Left cardiac atrium (tissue), 4 donors: Measurements from ENCODE around the gene MS4A1. TPM values are rescaled to one million over a fixed set of nuclear protein-coding genes. Genes with fewer than 3 reads are reported as not detected.
"Not testable (repeated sequence)": the region's sequence is repeated elsewhere in the genome, so short reads cannot be mapped to it uniquely, and the experiment has no call there.

ENCODE experiments used
- ATAC-seq, 2 donors: fragments of 200-7000 bp; cut with Tn5 transposase; one replicate each; pipeline ENCODE4 v1.9.1; 2020; ENCODE audit warnings: mild to moderate bottlenecking in 2 of 2, moderate library complexity in 2 of 2
- DNase-seq: peaks from one replicate; pipeline ENCODE4 v3.0.0-alpha.2; 2020
- intact Hi-C, 2 donors: fragments of 100-400 bp; cut with DNase I; formaldehyde crosslinking; loops; one replicate each; pipeline versions ENCODE4 v1.14.1 to v1.15.1; 2022 to 2023
- long read RNA-seq: library from polyadenylated mRNA; unstranded; transcript quantifications from one replicate; pipeline ENCODE4 v2.0.0, GENCODE V29; 2021
- total RNA-seq, 2 donors: library from RNA; stranded (reverse); fragmentation: NEBNext Ultra II Directional; extraction: Animal tissue kit (Norgen Biotek cat#: 25700); gene quantifications; one replicate each; pipeline ENCODE4 v1.2.1, GENCODE V29; 2021
- donor health status: DM: no; HTN: yes; CAD: no.
- donor health status: DM: no; HTN: yes; CAD: no; lungs with severe emphysema.
- donor health status: DM: yes; HTN: yes; CAD: no.
- donor health status: Dilated cardiomyopathy.

The MS4A1 gene
- under 1 TPM; 0.26 to 0.47 TPM for total RNA-seq
- long read RNA-seq = 0 reads

GRCh38 chr11:60455531-60456042, at the start of gene MS4A1:
Gene MS4A1, plus strand, starts transcription at chr11:60455847. Its CDS starts 6,528 bp downstream, at chr11:60462375.
- no peak for DNase-seq
- peak in 1 of 2 donors; percentile 38 for ATAC-seq
- intact Hi-C loops = no loop called here

DNA sequence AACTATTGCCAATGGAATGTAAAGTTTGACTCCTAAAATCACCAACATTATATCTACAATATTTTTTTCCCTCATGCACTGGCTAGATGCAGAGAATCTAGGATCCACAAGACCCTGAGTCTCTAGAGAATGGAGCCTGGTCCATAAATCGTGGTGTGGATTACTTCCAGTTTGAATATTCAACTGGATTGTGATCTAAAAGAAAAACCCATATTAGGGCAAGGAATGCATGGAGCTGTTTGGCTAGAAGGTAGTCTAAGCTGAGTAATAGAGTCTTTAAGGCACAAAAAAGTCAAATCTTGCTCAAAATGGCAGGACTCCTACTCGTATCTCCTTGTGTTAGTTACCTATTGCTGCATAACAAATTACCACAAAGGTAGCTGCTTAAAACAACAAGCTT, 35.6 kb upstream of the MS4A1 start:
- ATAC-seq (no peak), DNase-seq (no peak)
- intact Hi-C loops = no loop called here

DNA sequence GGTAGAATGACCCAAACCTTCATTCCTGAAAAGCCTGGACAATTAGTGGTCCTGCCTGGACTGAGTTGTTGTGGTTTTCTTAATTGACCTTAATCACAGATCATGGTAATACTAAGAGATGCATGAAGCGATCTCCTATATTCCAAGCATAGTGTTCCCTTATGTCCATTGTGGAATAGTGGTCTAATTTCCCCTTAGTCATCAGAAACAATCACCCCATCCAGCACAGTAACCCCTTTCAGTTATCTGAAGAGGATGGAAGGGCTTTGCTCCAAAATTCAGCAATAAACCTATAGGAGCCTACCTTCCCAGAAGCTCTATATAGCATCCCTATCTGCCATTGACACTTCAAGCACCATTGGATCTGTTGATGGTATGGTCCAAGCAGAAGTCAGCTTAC, 33.0 kb upstream of the MS4A1 start:
- intact Hi-C loops = no loop called here
- ATAC-seq (no peak), DNase-seq (no peak)

DNA sequence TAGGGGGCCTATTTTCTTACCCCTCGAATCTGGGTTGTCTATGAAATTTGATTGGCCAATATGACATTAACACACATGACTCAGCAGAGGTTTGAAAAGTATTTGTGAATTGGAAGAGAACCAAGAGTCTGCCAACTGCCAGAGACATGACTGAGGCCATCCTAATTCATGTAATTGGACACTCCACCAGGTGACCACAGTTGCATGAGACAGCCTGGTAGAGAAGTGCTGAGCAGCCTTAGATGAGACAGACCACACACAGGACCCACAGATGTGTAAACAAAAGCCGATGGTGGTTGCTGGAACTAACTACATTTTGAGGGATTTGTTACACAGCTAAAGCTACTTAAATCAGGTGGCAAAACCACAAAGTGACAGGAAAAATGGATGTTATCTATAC, 27.1 kb upstream of the MS4A1 start:
- intact Hi-C loops = no loop called here
- DNase-seq (no peak), ATAC-seq (no peak)

GRCh38 chr11:60429272-60429671, 26.4 kb upstream of the MS4A1 start, which contains the start of gene MS4A5:
Gene MS4A5, plus strand, starts transcription at chr11:60429572. Its CDS starts 103 bp downstream, at chr11:60429675.
- ATAC-seq (no peak), DNase-seq (no peak)
- intact Hi-C loops = no loop called here

DNA sequence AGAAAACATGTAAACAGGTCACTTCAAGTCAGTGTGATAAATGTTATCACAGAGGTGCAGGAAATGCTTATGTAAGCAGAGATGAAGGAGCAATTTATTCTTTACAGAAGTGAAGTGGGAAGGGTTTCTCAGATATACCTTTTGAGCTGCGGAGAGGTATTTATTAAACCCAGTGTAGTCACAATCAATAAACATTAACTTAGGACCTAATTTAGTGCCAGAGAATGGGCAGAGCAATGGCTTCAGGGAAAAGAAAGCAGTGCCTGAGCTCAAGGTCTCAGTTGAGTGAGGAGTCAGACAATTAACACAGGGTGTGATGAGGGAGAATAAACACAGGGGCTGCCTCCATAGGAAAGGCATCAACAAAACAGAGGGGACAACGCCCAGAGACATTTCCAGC, 24.4 kb upstream of the MS4A1 start:
- intact Hi-C loops = no loop called here
- ATAC-seq (no peak), DNase-seq (no peak)

DNA sequence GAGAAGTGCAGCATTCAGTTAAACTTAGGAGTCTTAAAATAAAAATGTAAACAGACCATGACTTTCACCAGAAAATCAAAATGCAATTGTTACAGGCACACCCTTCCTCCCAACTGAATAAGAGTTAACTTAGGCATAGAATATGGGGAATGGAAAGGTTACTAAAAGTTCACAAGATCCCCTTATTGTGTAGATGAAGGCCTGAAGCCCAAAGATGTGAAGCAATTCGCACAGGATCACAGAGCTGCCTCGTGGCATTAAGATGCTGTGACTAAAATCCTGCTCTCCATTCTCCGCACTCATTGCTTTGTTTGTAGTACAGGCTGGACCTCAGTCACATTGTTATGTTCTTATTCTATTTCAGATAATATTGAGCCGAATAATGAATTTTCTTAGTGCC, 22.2 kb upstream of the MS4A1 start:
- intact Hi-C loops = no loop called here
- DNase-seq = no peak
- ATAC-seq = no peak

DNA sequence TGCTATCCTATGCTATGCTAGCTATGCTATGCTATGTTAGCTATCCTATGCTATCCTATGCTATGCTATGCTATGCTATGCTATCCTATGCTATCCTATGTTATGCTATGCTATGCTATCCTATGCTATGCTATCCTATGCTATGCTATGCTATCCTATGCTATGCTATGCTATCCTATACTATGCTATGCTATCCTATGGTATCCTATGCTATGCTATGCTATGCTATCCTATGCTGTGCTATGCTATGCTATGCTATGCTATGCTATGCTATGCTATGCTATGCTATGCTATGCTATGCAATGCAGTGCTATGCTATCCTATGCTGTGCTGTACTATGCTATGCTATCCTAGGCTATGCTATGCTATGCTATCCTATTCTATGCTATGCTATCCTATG, 8.6 kb upstream of the MS4A1 start:
- intact Hi-C loops = no loop called here
- DNase-seq (no peak), ATAC-seq (no peak)

DNA sequence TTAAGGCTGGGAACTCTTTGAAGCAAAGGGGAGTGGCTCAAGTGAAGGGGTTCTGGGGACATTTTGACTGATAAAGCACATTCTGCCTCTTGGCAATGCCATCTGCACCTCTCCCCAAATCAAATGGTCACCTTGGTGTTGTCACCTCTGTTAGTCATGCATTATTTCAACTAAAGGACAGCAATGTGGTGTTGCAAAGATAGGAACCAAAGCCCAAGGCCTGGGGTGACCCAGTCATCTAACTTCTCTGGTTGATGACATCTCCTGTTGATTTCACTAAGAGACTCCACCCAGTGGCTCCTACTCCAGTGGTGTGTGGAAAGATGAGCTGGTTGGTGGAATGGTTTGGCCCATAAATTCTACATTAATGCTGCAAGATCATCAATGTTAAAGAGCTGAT, 7.8 kb upstream of the MS4A1 start:
- intact Hi-C loops = no loop called here
- DNase-seq (no peak), ATAC-seq (no peak)

DNA sequence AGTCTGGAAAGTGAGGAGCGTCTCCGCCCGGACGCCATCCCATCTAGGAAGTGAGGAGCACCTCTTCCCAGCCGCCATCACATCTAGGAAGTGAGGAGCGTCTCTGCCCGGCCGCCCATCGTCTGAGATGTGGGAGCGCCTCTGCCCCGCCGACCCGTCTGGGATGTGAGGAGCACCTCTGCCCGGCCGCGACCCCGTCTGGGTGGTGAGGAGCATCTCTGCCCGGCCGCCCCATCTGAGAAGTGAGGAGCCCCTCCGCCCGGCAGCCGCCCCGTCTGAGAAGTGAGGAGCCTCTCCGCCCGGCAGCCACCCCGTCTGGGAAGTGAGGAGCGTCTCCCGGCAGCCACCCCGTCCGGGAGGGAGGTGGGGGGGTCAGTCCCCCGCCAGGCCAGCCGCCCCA, 4.5 kb upstream of the MS4A1 start:
- intact Hi-C loops, DNase-seq, ATAC-seq: not testable (repeated sequence)

DNA sequence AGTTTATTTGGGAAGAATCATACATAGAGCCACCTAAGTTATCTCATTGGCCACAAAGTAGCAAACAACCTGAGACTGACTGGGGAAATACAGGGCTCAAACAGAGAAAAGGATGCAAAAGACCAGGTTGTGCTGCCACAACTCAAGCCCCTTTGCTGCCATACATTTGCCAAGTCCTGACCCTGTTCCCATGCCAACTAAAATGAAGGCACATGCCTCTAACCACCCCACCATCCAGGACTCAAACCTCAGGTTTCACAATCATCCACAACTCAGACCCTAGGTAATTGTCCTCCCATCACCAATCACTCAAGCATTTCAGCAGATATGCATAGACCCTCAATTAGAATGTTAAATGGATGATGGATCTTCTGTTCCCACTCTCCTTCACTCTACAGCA, 1.4 kb upstream of the MS4A1 start:
- intact Hi-C loops = no loop called here
- DNase-seq = no peak
- ATAC-seq = no peak

DNA sequence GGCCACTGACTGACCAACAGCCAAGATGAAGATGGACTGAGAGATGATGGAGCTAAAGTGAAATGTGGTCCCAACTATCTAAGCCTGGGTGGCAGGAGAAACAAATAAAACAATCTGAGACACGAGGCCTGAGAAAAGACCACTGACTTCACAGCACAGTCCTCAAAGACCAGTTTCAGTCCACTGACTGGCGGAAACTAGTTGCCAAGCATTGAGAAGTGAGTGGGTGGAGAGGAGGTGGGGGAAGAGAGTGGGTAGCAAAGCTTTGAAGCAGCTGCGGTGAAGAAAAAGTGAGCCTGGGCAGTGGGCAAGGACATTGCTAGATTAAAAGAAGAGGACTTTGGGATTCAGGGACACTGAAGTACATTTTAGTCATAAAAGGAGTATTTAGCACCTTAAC, 1.9 kb downstream of the MS4A1 start:
- DNase-seq (no peak), ATAC-seq (no peak)
- intact Hi-C loops = no loop called here

DNA sequence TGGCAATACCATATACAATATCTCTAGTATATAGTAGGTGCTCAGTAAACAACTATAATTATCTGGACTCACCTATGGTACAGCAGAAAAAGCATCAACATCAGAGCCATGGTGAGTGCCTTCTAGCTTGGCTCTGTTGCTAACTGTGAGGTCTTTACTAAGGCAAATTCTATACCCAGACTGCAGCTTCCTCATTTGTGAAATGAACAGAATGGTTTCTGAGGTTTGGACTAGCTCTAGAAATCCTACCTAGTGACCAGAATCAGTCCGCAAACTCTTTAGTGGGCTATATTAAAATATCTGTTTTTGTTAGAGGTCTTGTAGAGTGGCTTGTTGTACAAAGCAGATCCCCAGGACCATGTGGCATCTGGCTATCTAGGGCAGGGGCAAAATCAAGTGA, 3.7 kb downstream of the MS4A1 start:
- no peak for DNase-seq
- intact Hi-C loops = no loop called here
- ATAC-seq = no peak

GRCh38 chr11:60468829-60469228, 13.2 kb downstream of the MS4A1 start:
- DNase-seq = no peak

DNA sequence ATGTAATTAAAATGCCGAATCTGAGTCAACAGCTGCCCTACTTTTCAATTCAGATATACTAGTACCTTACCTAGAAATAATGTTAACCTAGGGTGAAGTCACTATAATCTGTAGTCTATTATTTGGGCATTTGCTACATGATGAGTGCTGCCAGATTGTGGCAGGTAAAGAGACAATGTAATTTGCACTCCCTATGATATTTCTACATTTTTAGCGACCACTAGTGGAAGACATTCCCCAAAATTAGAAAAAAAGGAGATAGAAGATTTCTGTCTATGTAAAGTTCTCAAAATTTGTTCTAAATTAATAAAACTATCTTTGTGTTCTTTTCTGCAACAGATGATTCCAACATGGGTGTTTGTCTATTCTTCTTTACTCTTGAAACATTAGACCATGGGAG, 14.1 kb downstream of the MS4A1 start:
- intact Hi-C loops = no loop called here
- no peak for ATAC-seq

More at GRCh38 chr11:60468829-60469228, 13.2 kb downstream of the MS4A1 start:
- intact Hi-C loops = no loop called here
- no peak for ATAC-seq

GRCh38 chr11:60477035-60477445, 21.4 kb downstream of the MS4A1 start:
- intact Hi-C loops = no loop called here

More for the DNA sequence above, 14.1 kb downstream of the MS4A1 start:
- no peak for DNase-seq

GRCh38 chr11:60482361-60482760, 26.7 kb downstream of the MS4A1 start:
- DNase-seq (no peak), ATAC-seq (peak in 1 of 2 donors; percentile 65)
- intact Hi-C loops = no loop called here

More at GRCh38 chr11:60477035-60477445, 21.4 kb downstream of the MS4A1 start:
- DNase-seq (no peak), ATAC-seq (no peak)

DNA sequence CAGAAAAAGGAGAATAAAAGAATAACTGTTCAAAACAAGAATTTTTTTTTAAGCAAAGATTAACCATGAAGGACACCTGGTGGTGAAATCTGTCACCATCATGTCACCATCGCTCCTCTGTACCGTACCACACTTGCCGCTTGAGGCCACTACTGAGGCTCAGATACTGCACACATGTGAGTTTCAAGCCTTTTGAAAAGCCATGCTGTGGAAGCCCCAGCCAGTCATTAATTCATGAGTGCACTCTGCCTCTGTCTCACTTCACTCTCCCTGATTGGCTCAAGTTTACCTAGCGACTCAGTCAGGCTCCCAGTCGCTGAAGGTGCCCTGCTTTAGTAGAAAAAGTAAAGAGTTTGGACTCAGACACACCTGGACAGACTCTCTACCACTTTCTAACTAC, 30.3 kb downstream of the MS4A1 start:
- DNase-seq (no peak), ATAC-seq (no peak)
- intact Hi-C loops = no loop called here

DNA sequence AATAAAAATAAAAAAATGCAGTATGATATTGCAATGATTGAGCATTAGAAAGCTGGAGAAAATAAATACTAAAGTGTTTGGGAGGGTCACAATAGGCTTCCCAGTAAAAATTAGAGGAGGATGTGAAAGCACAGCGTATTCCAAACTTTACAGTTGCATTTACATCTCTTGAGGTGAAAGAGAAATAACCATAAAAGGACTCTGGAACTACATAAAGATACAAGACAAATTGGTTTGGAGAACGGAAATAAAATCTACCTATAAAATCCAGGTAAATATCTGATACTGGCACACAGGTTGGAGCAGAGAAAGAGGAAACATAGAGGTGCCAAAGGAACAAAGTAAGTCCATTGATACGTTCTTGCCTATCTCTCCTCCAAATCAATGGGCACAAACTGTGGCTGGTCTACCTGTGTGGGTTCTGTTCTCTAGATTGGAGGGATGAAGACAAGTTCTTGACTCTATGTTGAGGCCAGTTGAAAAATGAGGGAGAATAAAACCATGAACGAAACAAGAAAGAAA, 36.9 kb downstream of the MS4A1 start, which contains the start of gene MS4A12:
TSS of gene MS4A12 (plus strand) at position 291 of the 522 bp plus-strand sequence. CDS start 4,541 bp downstream, outside the sequence.
- intact Hi-C loops = no loop called here
- no peak for ATAC-seq
- DNase-seq = no peak

GRCh38 chr11:60493454-60493853, 37.8 kb downstream of the MS4A1 start:
- ATAC-seq = no peak
- intact Hi-C loops = no loop called here
- no peak for DNase-seq

DNA sequence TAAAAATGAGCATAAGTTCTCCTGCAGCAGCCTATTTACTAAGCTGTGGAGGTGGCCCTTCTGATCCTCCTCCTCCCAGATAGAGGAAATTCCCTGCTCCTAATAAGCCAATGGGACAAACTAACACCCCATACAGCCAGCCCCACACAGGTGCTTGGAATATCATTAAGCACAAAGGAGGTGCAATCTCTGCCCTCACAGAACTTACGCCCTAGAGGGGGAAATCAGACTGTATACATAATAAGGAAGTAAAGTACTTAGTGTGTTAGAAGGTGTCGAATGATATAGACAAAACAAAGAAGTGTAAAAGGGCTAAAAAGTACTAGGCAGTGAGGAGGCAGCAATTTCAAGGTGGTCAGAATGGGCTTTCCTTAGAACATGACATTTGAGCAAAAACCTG, 42.8 kb downstream of the MS4A1 start:
- intact Hi-C loops = no loop called here
- no peak for ATAC-seq

More for the DNA sequence above, 42.8 kb downstream of the MS4A1 start:
- DNase-seq = no peak
